ENCODE measurements around the gene FCGBP.
"Not testable (repeated sequence)": the region's sequence is repeated elsewhere in the genome, so short reads cannot be mapped to it uniquely, and the experiment has no call there.

The FCGBP gene

GRCh38 chr19:39968789-39969188, 34.4 kb upstream of the FCGBP start:
- H3K27me3 ChIP-seq (ENCODE audit: control insufficient read depth in 2 of 2, insufficient read depth in 2 of 2, low read length in 2 of 2) = no peaks in the 10 kb centered on the region
- no peak overlapping the region for H3K4me3 ChIP-seq (ENCODE audit: low read length in 2 of 2)
- no peak overlapping the region for H3K9ac ChIP-seq (ENCODE audit: low read depth in 1 of 2, low read length in 2 of 2)
- H3K4me1 ChIP-seq (ENCODE audit: control insufficient read depth in 2 of 2, insufficient read depth in 2 of 2, low read length in 2 of 2) = peaks cover 0 to 21% of the 10 kb centered on the region in 2 donors
- H3K27ac ChIP-seq (ENCODE audit: low read depth in 2 of 2, low read length in 2 of 2) = peak overlapping the region in 1 of 2 donors; percentile 92
- no peaks in the 10 kb centered on the region for H3K9me3 ChIP-seq (ENCODE audit: control insufficient read depth in 2 of 2, low read length in 2 of 2)
- H3K36me3 ChIP-seq (ENCODE audit: control insufficient read depth in 2 of 2, insufficient read depth in 2 of 2, low read length in 2 of 2) = peaks cover 6 to 9% of the 10 kb centered on the region in 2 donors

GRCh38 chr19:39967561-39967960, 33.1 kb upstream of the FCGBP start:
- no peak overlapping the region for H3K4me3 ChIP-seq (ENCODE audit: low read length in 2 of 2)
- no peak overlapping the region for H3K27ac ChIP-seq (ENCODE audit: low read depth in 2 of 2, low read length in 2 of 2)
- H3K9ac ChIP-seq (ENCODE audit: low read depth in 1 of 2, low read length in 2 of 2) = no peak overlapping the region
- H3K4me1 ChIP-seq (ENCODE audit: control insufficient read depth in 2 of 2, insufficient read depth in 2 of 2, low read length in 2 of 2) = peaks cover 0 to 21% of the 10 kb centered on the region in 2 donors
- no peaks in the 10 kb centered on the region for H3K9me3 ChIP-seq (ENCODE audit: control insufficient read depth in 2 of 2, low read length in 2 of 2)
- no peaks in the 10 kb centered on the region for H3K27me3 ChIP-seq (ENCODE audit: control insufficient read depth in 2 of 2, insufficient read depth in 2 of 2, low read length in 2 of 2)
- no peaks in the 10 kb centered on the region for H3K36me3 ChIP-seq (ENCODE audit: control insufficient read depth in 2 of 2, insufficient read depth in 2 of 2, low read length in 2 of 2)

- H3K9ac ChIP-seq (ENCODE audit: low read depth in 1 of 2, low read length in 2 of 2) = no peak overlapping the region
- no peak overlapping the region for H3K4me3 ChIP-seq (ENCODE audit: low read length in 2 of 2)
- no peaks in the 10 kb centered on the region for H3K36me3 ChIP-seq (ENCODE audit: control insufficient read depth in 2 of 2, insufficient read depth in 2 of 2, low read length in 2 of 2)
- no peaks in the 10 kb centered on the region for H3K9me3 ChIP-seq (ENCODE audit: control insufficient read depth in 2 of 2, low read length in 2 of 2)
- no peak overlapping the region for H3K27ac ChIP-seq (ENCODE audit: low read depth in 2 of 2, low read length in 2 of 2)
- H3K27me3 ChIP-seq (ENCODE audit: control insufficient read depth in 2 of 2, insufficient read depth in 2 of 2, low read length in 2 of 2) = no peaks in the 10 kb centered on the region
- peaks cover 0 to 15% of the 10 kb centered on the region in 2 donors for H3K4me1 ChIP-seq (ENCODE audit: control insufficient read depth in 2 of 2, insufficient read depth in 2 of 2, low read length in 2 of 2)
Measured at GRCh38 chr19:39966617-39967016, 32.2 kb upstream of the FCGBP start.

- H3K4me3 ChIP-seq (ENCODE audit: low read length in 2 of 2) = no peak overlapping the region
- H3K9me3 ChIP-seq (ENCODE audit: control insufficient read depth in 2 of 2, low read length in 2 of 2) = no peaks in the 10 kb centered on the region
- H3K36me3 ChIP-seq (ENCODE audit: control insufficient read depth in 2 of 2, insufficient read depth in 2 of 2, low read length in 2 of 2) = no peaks in the 10 kb centered on the region
- H3K27ac ChIP-seq (ENCODE audit: low read depth in 2 of 2, low read length in 2 of 2) = no peak overlapping the region
- H3K27me3 ChIP-seq (ENCODE audit: control insufficient read depth in 2 of 2, insufficient read depth in 2 of 2, low read length in 2 of 2) = no peaks in the 10 kb centered on the region
- H3K4me1 ChIP-seq (ENCODE audit: control insufficient read depth in 2 of 2, insufficient read depth in 2 of 2, low read length in 2 of 2) = no peaks in the 10 kb centered on the region
- H3K9ac ChIP-seq (ENCODE audit: low read depth in 1 of 2, low read length in 2 of 2) = no peak overlapping the region
Measured at GRCh38 chr19:39963898-39964297, 29.5 kb upstream of the FCGBP start.

GRCh38 chr19:39959407-39959806, 25.0 kb upstream of the FCGBP start:
- not testable (repeated sequence) for H3K4me3 ChIP-seq (ENCODE audit: low read length in 2 of 2); H3K27me3 ChIP-seq (ENCODE audit: control insufficient read depth in 2 of 2, insufficient read depth in 2 of 2, low read length in 2 of 2); H3K9ac ChIP-seq (ENCODE audit: low read depth in 1 of 2, low read length in 2 of 2); H3K9me3 ChIP-seq (ENCODE audit: control insufficient read depth in 2 of 2, low read length in 2 of 2); H3K4me1 ChIP-seq (ENCODE audit: control insufficient read depth in 2 of 2, insufficient read depth in 2 of 2, low read length in 2 of 2); H3K27ac ChIP-seq (ENCODE audit: low read depth in 2 of 2, low read length in 2 of 2); H3K36me3 ChIP-seq (ENCODE audit: control insufficient read depth in 2 of 2, insufficient read depth in 2 of 2, low read length in 2 of 2)

- H3K27me3 ChIP-seq (ENCODE audit: control insufficient read depth in 2 of 2, insufficient read depth in 2 of 2, low read length in 2 of 2); H3K27ac ChIP-seq (ENCODE audit: low read depth in 2 of 2, low read length in 2 of 2); H3K9ac ChIP-seq (ENCODE audit: low read depth in 1 of 2, low read length in 2 of 2); H3K9me3 ChIP-seq (ENCODE audit: control insufficient read depth in 2 of 2, low read length in 2 of 2); H3K4me3 ChIP-seq (ENCODE audit: low read length in 2 of 2); H3K36me3 ChIP-seq (ENCODE audit: control insufficient read depth in 2 of 2, insufficient read depth in 2 of 2, low read length in 2 of 2); H3K4me1 ChIP-seq (ENCODE audit: control insufficient read depth in 2 of 2, insufficient read depth in 2 of 2, low read length in 2 of 2): not testable (repeated sequence)
Measured at GRCh38 chr19:39958942-39959341, 24.5 kb upstream of the FCGBP start.

GRCh38 chr19:39957886-39958285, 23.5 kb upstream of the FCGBP start:
- not testable (repeated sequence) for H3K9me3 ChIP-seq (ENCODE audit: control insufficient read depth in 2 of 2, low read length in 2 of 2); H3K27ac ChIP-seq (ENCODE audit: low read depth in 2 of 2, low read length in 2 of 2); H3K36me3 ChIP-seq (ENCODE audit: control insufficient read depth in 2 of 2, insufficient read depth in 2 of 2, low read length in 2 of 2); H3K4me1 ChIP-seq (ENCODE audit: control insufficient read depth in 2 of 2, insufficient read depth in 2 of 2, low read length in 2 of 2); H3K9ac ChIP-seq (ENCODE audit: low read depth in 1 of 2, low read length in 2 of 2); H3K27me3 ChIP-seq (ENCODE audit: control insufficient read depth in 2 of 2, insufficient read depth in 2 of 2, low read length in 2 of 2); H3K4me3 ChIP-seq (ENCODE audit: low read length in 2 of 2)

GRCh38 chr19:39953915-39954314, 19.5 kb upstream of the FCGBP start:
- no peak overlapping the region for H3K9ac ChIP-seq (ENCODE audit: low read depth in 1 of 2, low read length in 2 of 2)
- H3K4me1 ChIP-seq (ENCODE audit: control insufficient read depth in 2 of 2, insufficient read depth in 2 of 2, low read length in 2 of 2) = peaks cover 6 to 10% of the 10 kb centered on the region in 2 donors
- no peaks in the 10 kb centered on the region for H3K9me3 ChIP-seq (ENCODE audit: control insufficient read depth in 2 of 2, low read length in 2 of 2)
- H3K27me3 ChIP-seq (ENCODE audit: control insufficient read depth in 2 of 2, insufficient read depth in 2 of 2, low read length in 2 of 2) = no peaks in the 10 kb centered on the region
- no peaks in the 10 kb centered on the region for H3K36me3 ChIP-seq (ENCODE audit: control insufficient read depth in 2 of 2, insufficient read depth in 2 of 2, low read length in 2 of 2)
- H3K27ac ChIP-seq (ENCODE audit: low read depth in 2 of 2, low read length in 2 of 2) = no peak overlapping the region
- no peak overlapping the region for H3K4me3 ChIP-seq (ENCODE audit: low read length in 2 of 2)

GRCh38 chr19:39951686-39952085, 17.3 kb upstream of the FCGBP start:
- no peak overlapping the region for H3K27ac ChIP-seq (ENCODE audit: low read depth in 2 of 2, low read length in 2 of 2)
- no peaks in the 10 kb centered on the region for H3K36me3 ChIP-seq (ENCODE audit: control insufficient read depth in 2 of 2, insufficient read depth in 2 of 2, low read length in 2 of 2)
- no peak overlapping the region for H3K4me3 ChIP-seq (ENCODE audit: low read length in 2 of 2)
- H3K27me3 ChIP-seq (ENCODE audit: control insufficient read depth in 2 of 2, insufficient read depth in 2 of 2, low read length in 2 of 2) = no peaks in the 10 kb centered on the region
- H3K9ac ChIP-seq (ENCODE audit: low read depth in 1 of 2, low read length in 2 of 2) = no peak overlapping the region
- H3K4me1 ChIP-seq (ENCODE audit: control insufficient read depth in 2 of 2, insufficient read depth in 2 of 2, low read length in 2 of 2) = peaks cover 8 to 10% of the 10 kb centered on the region in 2 donors
- H3K9me3 ChIP-seq (ENCODE audit: control insufficient read depth in 2 of 2, low read length in 2 of 2) = no peaks in the 10 kb centered on the region

- Histone ChIP-seq H3K4me3 (ENCODE audit: low read length in 2 of 2) (no peak overlapping the region), H3K27ac (ENCODE audit: low read depth in 2 of 2, low read length in 2 of 2) (peak overlapping the region in 1 of 2 donors; percentile 16), H3K9me3 (ENCODE audit: control insufficient read depth in 2 of 2, low read length in 2 of 2) (no peaks in the 10 kb centered on the region), H3K9ac (ENCODE audit: low read depth in 1 of 2, low read length in 2 of 2) (no peak overlapping the region), H3K36me3 (ENCODE audit: control insufficient read depth in 2 of 2, insufficient read depth in 2 of 2, low read length in 2 of 2) (no peaks in the 10 kb centered on the region), H3K4me1 (ENCODE audit: control insufficient read depth in 2 of 2, insufficient read depth in 2 of 2, low read length in 2 of 2) (peaks cover 10% of the 10 kb centered on the region in 2 donors), H3K27me3 (ENCODE audit: control insufficient read depth in 2 of 2, insufficient read depth in 2 of 2, low read length in 2 of 2) (no peaks in the 10 kb centered on the region)
Measured at GRCh38 chr19:39951065-39951650, 16.7 kb upstream of the FCGBP start.

Measured in mucosa of rectum (tissue), 2 donors.